K562 (cell line): ENCODE results near the gene CPT1A. TPM values are rescaled to one million over a fixed set of nuclear protein-coding genes. Genes with fewer than 3 reads are reported as not detected.

Experiments used
- NR2F6 ChIP-seq: fragments of 450-650 bp; formaldehyde crosslinking; IDR thresholded peaks from 2 replicates; pipeline ENCODE4 v1.4.0; 2020; ENCODE audit warnings: mild to moderate bottlenecking
- RBFOX2 ChIP-seq: fragments of 200-400 bp; formaldehyde crosslinking; IDR thresholded peaks from 2 replicates; pipeline ENCODE4 v1.6.1; 2017; ENCODE audit warnings: low read depth, mild to moderate bottlenecking, low read length, moderate library complexity
- ZBTB17 ChIP-seq: fragments of 450-650 bp; formaldehyde crosslinking; IDR thresholded peaks from 2 replicates; pipeline ENCODE4 v1.4.0; 2020; ENCODE audit warnings: mild to moderate bottlenecking
- polyA plus RNA-seq, 8 experiments: library from polyadenylated mRNA; depleted of rRNA in 4 of 8; stranded (reverse) in 5 of 8; unstranded in 3 of 8; fragments of >200 nt; fragmentation: Nextera tagmentation in 2 of 8; fragmentation: Illumina TruSeq in 1 of 8; extraction: Ambion mirVana in 2 of 8; extraction: Trizol in 1 of 8; gene quantifications; 2 replicates each; pipeline versions ENCODE4 v1.2.1 to v1.2.3, GENCODE V29; 2011 to 2014; ENCODE audit warnings: inconsistent platforms in 1 of 8, missing spikeins in 1 of 8
- total RNA-seq, 7 experiments: library from RNA; depleted of rRNA in 6 of 7; stranded (reverse); fragments of >200 nt in 6 of 7; fragmentation: Illumina TruSeq in 2 of 7; extraction: Trizol in 2 of 7; gene quantifications; 2 replicates each; pipeline versions ENCODE4 v1.2.1 to v1.2.3, GENCODE V29; 2011 to 2021; ENCODE audit warnings: low replicate concordance in 1 of 7
- TF ChIP-seq, protein P1 (sequence below), 2 experiments: IDR thresholded peaks; 2 replicates each; pipeline ENCODE4 v1.6.1; 2012; ENCODE audit warnings: improper control_type of control experiment in 2 of 2, low read depth in 2 of 2, low read length in 2 of 2, borderline replicate concordance in 1 of 2
- TF ChIP-seq, protein P2 (sequence below): conservative IDR thresholded peaks from 2 replicates; pipeline ENCODE4 v1.6.1; 2011; ENCODE audit warnings: low read depth, mild to moderate bottlenecking, low read length; ENCODE audit not compliant: control insufficient read depth

The CPT1A gene
- total and polyA plus RNA-seq, 9 of the 15 experiments (the other 6 are each of a cell fraction or from before 2014, with no cell fraction given), result 2.6 to 29.1 (median 12.3) TPM

- peak; percentile 65 for TF ChIP-seq RBFOX2
- TF ChIP-seq, protein P1, sequence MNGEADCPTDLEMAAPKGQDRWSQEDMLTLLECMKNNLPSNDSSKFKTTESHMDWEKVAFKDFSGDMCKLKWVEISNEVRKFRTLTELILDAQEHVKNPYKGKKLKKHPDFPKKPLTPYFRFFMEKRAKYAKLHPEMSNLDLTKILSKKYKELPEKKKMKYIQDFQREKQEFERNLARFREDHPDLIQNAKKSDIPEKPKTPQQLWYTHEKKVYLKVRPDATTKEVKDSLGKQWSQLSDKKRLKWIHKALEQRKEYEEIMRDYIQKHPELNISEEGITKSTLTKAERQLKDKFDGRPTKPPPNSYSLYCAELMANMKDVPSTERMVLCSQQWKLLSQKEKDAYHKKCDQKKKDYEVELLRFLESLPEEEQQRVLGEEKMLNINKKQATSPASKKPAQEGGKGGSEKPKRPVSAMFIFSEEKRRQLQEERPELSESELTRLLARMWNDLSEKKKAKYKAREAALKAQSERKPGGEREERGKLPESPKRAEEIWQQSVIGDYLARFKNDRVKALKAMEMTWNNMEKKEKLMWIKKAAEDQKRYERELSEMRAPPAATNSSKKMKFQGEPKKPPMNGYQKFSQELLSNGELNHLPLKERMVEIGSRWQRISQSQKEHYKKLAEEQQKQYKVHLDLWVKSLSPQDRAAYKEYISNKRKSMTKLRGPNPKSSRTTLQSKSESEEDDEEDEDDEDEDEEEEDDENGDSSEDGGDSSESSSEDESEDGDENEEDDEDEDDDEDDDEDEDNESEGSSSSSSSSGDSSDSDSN (IDR thresholded peaks at IDR 0.05; ENCODE audit: borderline replicate concordance in 1 of 2, low read depth in 2 of 2, low read length in 2 of 2), result no peak
- TF ChIP-seq NR2F6 (CRISPR knock-in tag), result no peak
- TF ChIP-seq, protein P2, sequence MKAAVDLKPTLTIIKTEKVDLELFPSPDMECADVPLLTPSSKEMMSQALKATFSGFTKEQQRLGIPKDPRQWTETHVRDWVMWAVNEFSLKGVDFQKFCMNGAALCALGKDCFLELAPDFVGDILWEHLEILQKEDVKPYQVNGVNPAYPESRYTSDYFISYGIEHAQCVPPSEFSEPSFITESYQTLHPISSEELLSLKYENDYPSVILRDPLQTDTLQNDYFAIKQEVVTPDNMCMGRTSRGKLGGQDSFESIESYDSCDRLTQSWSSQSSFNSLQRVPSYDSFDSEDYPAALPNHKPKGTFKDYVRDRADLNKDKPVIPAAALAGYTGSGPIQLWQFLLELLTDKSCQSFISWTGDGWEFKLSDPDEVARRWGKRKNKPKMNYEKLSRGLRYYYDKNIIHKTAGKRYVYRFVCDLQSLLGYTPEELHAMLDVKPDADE, result no peak
- no peak for TF ChIP-seq ZBTB17 (CRISPR knock-in tag)
These were observed 91.3 kb downstream of the CPT1A start (continued) for GRCh38 chr11:68750195-68751003.
